ENCODE results near the gene METTL25B. TPM values are rescaled to one million over a fixed set of nuclear protein-coding genes. Genes with fewer than 3 reads are reported as not detected.
A peak's percentile ranks its signal among the peaks of the same experiment; 100 is the strongest.

METTL25B gene
- total RNA-seq, 1 experiment from 2014 or later: 10.4 TPM

GRCh38 chr1:156738407-156738806, 10.1 kb downstream of the METTL25B start:
- no peak for TF ChIP-seq CTCF (conservative IDR thresholded peaks at IDR 0.05; ENCODE audit: low read depth, low read length)
- TF ChIP-seq EZH2phosphoT487 (IDR thresholded peaks at IDR 0.05; ENCODE audit: borderline replicate concordance, low read length): no peak
- no peak for TF ChIP-seq EZH2 (IDR thresholded peaks at IDR 0.05; ENCODE audit: low read length, unreplicated experiment)
- H3K9me2 ChIP-seq (replicated peaks; ENCODE audit: low read length): no peaks in the 10 kb centered on the region
- no peak for DNase-seq
- no peak overlapping the region for H3K4me3 ChIP-seq (ENCODE audit: low read length)
- CTCF ChIA-PET: no interaction called here
- H3K4me1 ChIP-seq (ENCODE audit: insufficient read depth, low read length): peaks cover 16% of the 10 kb centered on the region
- intact Hi-C loops (cut with micrococcal nuclease): no loop called here
- H3K36me3 ChIP-seq (ENCODE audit: low read depth, low read length): peaks cover 22% of the 10 kb centered on the region
- H3K9me3 ChIP-seq (ENCODE audit: low read length): no peaks in the 10 kb centered on the region
- peaks cover 25% of the 10 kb centered on the region for H3K79me2 ChIP-seq (ENCODE audit: low read length)
- no peaks in the 10 kb centered on the region for H4K20me1 ChIP-seq (ENCODE audit: low read length)
- no peak overlapping the region for H3K9ac ChIP-seq (ENCODE audit: low read length)
- no TSS peak for BruUV-seq (replicated peaks)
- ATAC-seq: no peak
- H3K27me3 ChIP-seq (ENCODE audit: low read length): no peaks in the 10 kb centered on the region
- no peak overlapping the region for H2AFZ ChIP-seq (ENCODE audit: low read length)
- POLR2A ChIA-PET (ENCODE audit: unreplicated experiment): interaction anchor here (0.6 kb wide), 1 partner anchor 641 kb away, joined by 3 read pairs; no protein-coding TSS in a partner anchor
- H3K27ac ChIP-seq (ENCODE audit: low read length): no peak overlapping the region
- peaks cover 12% of the 10 kb centered on the region for H3F3A ChIP-seq (ENCODE audit: low read length, unreplicated experiment)
- no peak overlapping the region for H3K4me2 ChIP-seq (ENCODE audit: low read length)

- H3K4me2 ChIP-seq (ENCODE audit: low read length): no peak overlapping the region
- H3K4me1 ChIP-seq (ENCODE audit: insufficient read depth, low read length): peaks cover 16% of the 10 kb centered on the region
- H2AFZ ChIP-seq (ENCODE audit: low read length): no peak overlapping the region
- TF ChIP-seq CTCF (conservative IDR thresholded peaks at IDR 0.05; ENCODE audit: low read depth, low read length) (no peak), EZH2 (IDR thresholded peaks at IDR 0.05; ENCODE audit: low read length, unreplicated experiment) (no peak), EZH2phosphoT487 (IDR thresholded peaks at IDR 0.05; ENCODE audit: borderline replicate concordance, low read length) (no peak)
- peaks cover 25% of the 10 kb centered on the region for H3K36me3 ChIP-seq (ENCODE audit: low read depth, low read length)
- no TSS peak for BruUV-seq (replicated peaks)
- no peak for ATAC-seq
- no peak overlapping the region for H3K9ac ChIP-seq (ENCODE audit: low read length)
- DNase-seq: no peak
- no peaks in the 10 kb centered on the region for H3K9me3 ChIP-seq (ENCODE audit: low read length)
- H3K27ac ChIP-seq (ENCODE audit: low read length): no peak overlapping the region
- POLR2A ChIA-PET (ENCODE audit: unreplicated experiment): interaction anchor here (0.6 kb wide), 1 partner anchor 641 kb away, joined by 3 read pairs; no protein-coding TSS in a partner anchor
- no peaks in the 10 kb centered on the region for H3K9me2 ChIP-seq (replicated peaks; ENCODE audit: low read length)
- no peaks in the 10 kb centered on the region for H3K27me3 ChIP-seq (ENCODE audit: low read length)
- intact Hi-C loops (cut with micrococcal nuclease): no loop called here
- H3K4me3 ChIP-seq (ENCODE audit: low read length): no peak overlapping the region
- peaks cover 28% of the 10 kb centered on the region for H3K79me2 ChIP-seq (ENCODE audit: low read length)
- peaks cover 12% of the 10 kb centered on the region for H3F3A ChIP-seq (ENCODE audit: low read length, unreplicated experiment)
- CTCF ChIA-PET: no interaction called here
- H4K20me1 ChIP-seq (ENCODE audit: low read length): no peaks in the 10 kb centered on the region
These were observed 10.6 kb downstream of the METTL25B start for GRCh38 chr1:156738916-156739315.

- peaks cover 36% of the 10 kb centered on the region for H3K36me3 ChIP-seq (ENCODE audit: low read depth, low read length)
- H3K27ac ChIP-seq (ENCODE audit: low read length): peak overlapping the region; percentile 61
- no peak for TF ChIP-seq CTCF (conservative IDR thresholded peaks at IDR 0.05; ENCODE audit: low read depth, low read length)
- H3F3A ChIP-seq (ENCODE audit: low read length, unreplicated experiment): peaks cover 12% of the 10 kb centered on the region
- no peaks in the 10 kb centered on the region for H3K27me3 ChIP-seq (ENCODE audit: low read length)
- BruUV-seq (replicated peaks): no TSS peak
- intact Hi-C loops (cut with micrococcal nuclease): no loop called here
- peaks cover 39% of the 10 kb centered on the region for H3K79me2 ChIP-seq (ENCODE audit: low read length)
- H4K20me1 ChIP-seq (ENCODE audit: low read length): no peaks in the 10 kb centered on the region
- CTCF ChIA-PET: interaction anchor here (0.6 to 1.6 kb wide), 4 partner anchors 14 to 63 kb away, joined by 3 to 11 read pairs (median 8); partner anchors contain the start of genes NES and PRCC
- POLR2A ChIA-PET (ENCODE audit: unreplicated experiment): interaction anchor here (0.9 to 1.7 kb wide), 5 partner anchors 12 to 37 kb away, joined by 4 to 28 read pairs (median 7); partner anchors contain the start of genes ISG20L2, METTL25B and PRCC
- H3K9ac ChIP-seq (ENCODE audit: low read length): peak overlapping the region; percentile 94
- peak overlapping the region; percentile 90 for H3K4me2 ChIP-seq (ENCODE audit: low read length)
- no peaks in the 10 kb centered on the region for H3K9me2 ChIP-seq (replicated peaks; ENCODE audit: low read length)
- peaks cover 16% of the 10 kb centered on the region for H3K4me1 ChIP-seq (ENCODE audit: insufficient read depth, low read length)
- peak overlapping the region; percentile 78 for H3K4me3 ChIP-seq (ENCODE audit: low read length)
- peak; percentile 5 for ATAC-seq
- no peaks in the 10 kb centered on the region for H3K9me3 ChIP-seq (ENCODE audit: low read length)
- peak overlapping the region; percentile 74 for H2AFZ ChIP-seq (ENCODE audit: low read length)
- peak; percentile 38 for DNase-seq
These were observed 12.0 kb downstream of the METTL25B start for GRCh38 chr1:156740237-156740740.
